ENCODE data around the gene ABR. TPM values are rescaled to one million over a fixed set of nuclear protein-coding genes. Genes with fewer than 3 reads are reported as not detected.

Gene ABR
- total RNA-seq, 1 donor from 2014 or later: 119 TPM

DNA sequence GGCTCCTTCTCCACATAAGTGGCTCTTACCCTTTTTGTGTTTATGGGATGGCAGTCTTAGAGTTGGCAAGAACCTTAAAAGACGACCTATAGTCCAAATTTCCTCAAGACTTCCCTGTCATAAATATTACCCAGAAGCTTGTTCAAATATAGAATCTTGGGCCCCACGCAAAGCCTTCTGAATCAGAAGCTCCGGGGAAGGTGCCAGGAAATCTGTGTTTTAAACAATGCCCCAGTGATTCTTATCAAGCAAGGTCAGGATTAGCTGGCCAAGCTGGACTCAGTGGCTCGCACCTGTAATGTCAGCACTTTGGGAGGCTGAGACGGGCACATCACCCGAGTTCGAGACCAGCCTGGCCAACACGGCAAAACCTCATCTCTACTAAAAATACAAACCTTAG lies 97.2 kb downstream of the ABR start:
- H3K27me3 Mint-ChIP-seq (ENCODE audit: low read depth): no peaks in the 10 kb centered on the region
- H3K4me3 Mint-ChIP-seq (ENCODE audit: unreplicated experiment): no peak overlapping the region
- H3K9me3 Mint-ChIP-seq (ENCODE audit: low read depth): no peaks in the 10 kb centered on the region
- H3K4me1 Mint-ChIP-seq (ENCODE audit: low read depth): peaks cover 17% of the 10 kb centered on the region
- no peak for DNase-seq (ENCODE audit: low spot score)
- no peak overlapping the region for H3K27ac Mint-ChIP-seq (ENCODE audit: unreplicated experiment)
- H3K36me3 Mint-ChIP-seq (ENCODE audit: low read depth): peaks cover 13% of the 10 kb centered on the region
- TF ChIP-seq, protein P1, sequence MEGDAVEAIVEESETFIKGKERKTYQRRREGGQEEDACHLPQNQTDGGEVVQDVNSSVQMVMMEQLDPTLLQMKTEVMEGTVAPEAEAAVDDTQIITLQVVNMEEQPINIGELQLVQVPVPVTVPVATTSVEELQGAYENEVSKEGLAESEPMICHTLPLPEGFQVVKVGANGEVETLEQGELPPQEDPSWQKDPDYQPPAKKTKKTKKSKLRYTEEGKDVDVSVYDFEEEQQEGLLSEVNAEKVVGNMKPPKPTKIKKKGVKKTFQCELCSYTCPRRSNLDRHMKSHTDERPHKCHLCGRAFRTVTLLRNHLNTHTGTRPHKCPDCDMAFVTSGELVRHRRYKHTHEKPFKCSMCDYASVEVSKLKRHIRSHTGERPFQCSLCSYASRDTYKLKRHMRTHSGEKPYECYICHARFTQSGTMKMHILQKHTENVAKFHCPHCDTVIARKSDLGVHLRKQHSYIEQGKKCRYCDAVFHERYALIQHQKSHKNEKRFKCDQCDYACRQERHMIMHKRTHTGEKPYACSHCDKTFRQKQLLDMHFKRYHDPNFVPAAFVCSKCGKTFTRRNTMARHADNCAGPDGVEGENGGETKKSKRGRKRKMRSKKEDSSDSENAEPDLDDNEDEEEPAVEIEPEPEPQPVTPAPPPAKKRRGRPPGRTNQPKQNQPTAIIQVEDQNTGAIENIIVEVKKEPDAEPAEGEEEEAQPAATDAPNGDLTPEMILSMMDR (IDR thresholded peaks at IDR 0.05): no peak

DNA sequence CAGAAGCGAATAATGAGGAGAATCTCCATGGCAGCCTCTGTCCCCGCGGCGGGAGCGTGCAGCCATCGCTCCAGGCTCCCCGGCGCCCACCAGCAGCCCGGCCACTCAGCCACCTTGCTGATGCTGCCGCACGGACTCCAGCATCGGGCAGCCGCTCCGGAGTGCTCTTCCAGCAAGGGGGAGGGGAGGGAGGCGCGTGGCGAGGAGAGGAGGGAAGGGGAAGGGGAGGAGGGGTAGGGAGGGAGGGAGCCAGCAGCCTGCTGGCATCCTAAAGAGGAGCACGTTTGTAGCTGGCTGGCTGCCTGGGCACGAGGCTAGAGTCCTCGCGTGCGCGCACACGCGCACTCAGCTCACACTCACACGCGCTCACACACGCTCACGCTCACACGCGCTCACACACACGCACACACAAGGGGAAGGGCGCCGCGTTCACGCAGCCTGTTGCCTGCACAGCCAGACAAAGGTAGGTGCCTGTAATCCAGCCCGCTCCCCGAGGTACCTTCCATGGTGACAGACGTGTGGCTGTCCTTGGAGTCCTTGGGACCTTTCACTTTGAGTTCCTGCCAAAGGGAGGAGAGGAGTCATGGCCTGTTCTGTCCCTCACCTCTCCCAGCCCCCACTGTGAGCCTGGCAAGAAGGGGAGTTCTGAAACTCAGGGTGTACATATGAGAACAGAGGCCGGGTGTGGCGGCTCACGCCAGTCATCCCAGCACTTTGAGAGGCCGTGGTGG lies 100.8 kb downstream of the ABR start:
- peak overlapping the region; percentile 54 for H3K27ac Mint-ChIP-seq (ENCODE audit: unreplicated experiment)
- H3K4me1 Mint-ChIP-seq (ENCODE audit: low read depth): peaks cover 15% of the 10 kb centered on the region
- no peak overlapping the region for H3K4me3 Mint-ChIP-seq (ENCODE audit: unreplicated experiment)
- H3K27me3 Mint-ChIP-seq (ENCODE audit: low read depth): no peaks in the 10 kb centered on the region
- TF ChIP-seq, protein P1 (IDR thresholded peaks at IDR 0.05): no peak
- H3K36me3 Mint-ChIP-seq (ENCODE audit: low read depth): peaks cover 9% of the 10 kb centered on the region
- DNase-seq (ENCODE audit: low spot score): no peak
- no peaks in the 10 kb centered on the region for H3K9me3 Mint-ChIP-seq (ENCODE audit: low read depth)

- peaks cover 9% of the 10 kb centered on the region for H3K36me3 Mint-ChIP-seq (ENCODE audit: low read depth)
- no peaks in the 10 kb centered on the region for H3K9me3 Mint-ChIP-seq (ENCODE audit: low read depth)
- H3K4me3 Mint-ChIP-seq (ENCODE audit: unreplicated experiment): no peak overlapping the region
- TF ChIP-seq, protein P1 (IDR thresholded peaks at IDR 0.05): no peak
- DNase-seq (ENCODE audit: low spot score): no peak
- no peak overlapping the region for H3K27ac Mint-ChIP-seq (ENCODE audit: unreplicated experiment)
- no peaks in the 10 kb centered on the region for H3K27me3 Mint-ChIP-seq (ENCODE audit: low read depth)
- H3K4me1 Mint-ChIP-seq (ENCODE audit: low read depth): peaks cover 15% of the 10 kb centered on the region
These were observed 101.6 kb downstream of the ABR start for GRCh38 chr17:1077986-1078711.

- Mint-ChIP-seq H3K9me3 (ENCODE audit: low read depth) (no peaks in the 10 kb centered on the region), H3K36me3 (ENCODE audit: low read depth) (peaks cover 8% of the 10 kb centered on the region)
- DNase-seq (ENCODE audit: low spot score): no peak
These were observed 102.2 kb downstream of the ABR start for GRCh38 chr17:1077581-1077985.

GRCh38 chr17:1076982-1077302 lies 102.8 kb downstream of the ABR start:
- TF ChIP-seq, protein P1 (IDR thresholded peaks at IDR 0.05): no peak
- Mint-ChIP-seq H3K27ac (ENCODE audit: unreplicated experiment) (no peak overlapping the region), H3K36me3 (ENCODE audit: low read depth) (peaks cover 11% of the 10 kb centered on the region), H3K4me3 (ENCODE audit: unreplicated experiment) (no peak overlapping the region), H3K9me3 (ENCODE audit: low read depth) (no peaks in the 10 kb centered on the region), H3K27me3 (ENCODE audit: low read depth) (no peaks in the 10 kb centered on the region), H3K4me1 (ENCODE audit: low read depth) (peaks cover 15% of the 10 kb centered on the region)
- peak; percentile 20 for DNase-seq (ENCODE audit: low spot score)

More at GRCh38 chr17:1077581-1077985, 102.2 kb downstream of the ABR start:
- peaks cover 15% of the 10 kb centered on the region for H3K4me1 Mint-ChIP-seq (ENCODE audit: low read depth)
- H3K4me3 Mint-ChIP-seq (ENCODE audit: unreplicated experiment): no peak overlapping the region
- no peak overlapping the region for H3K27ac Mint-ChIP-seq (ENCODE audit: unreplicated experiment)
- H3K27me3 Mint-ChIP-seq (ENCODE audit: low read depth): no peaks in the 10 kb centered on the region
- TF ChIP-seq, protein P1 (IDR thresholded peaks at IDR 0.05): no peak

All from chondrocyte (in vitro differentiated cells).